ENCODE measurements around the gene E2F7. TPM values are rescaled to one million over a fixed set of nuclear protein-coding genes. Genes with fewer than 3 reads are reported as not detected.

Gene E2F7
- total RNA-seq, 4 donors from 2014 or later, result 1.2 to 17.3 (median 3.7) TPM

DNA sequence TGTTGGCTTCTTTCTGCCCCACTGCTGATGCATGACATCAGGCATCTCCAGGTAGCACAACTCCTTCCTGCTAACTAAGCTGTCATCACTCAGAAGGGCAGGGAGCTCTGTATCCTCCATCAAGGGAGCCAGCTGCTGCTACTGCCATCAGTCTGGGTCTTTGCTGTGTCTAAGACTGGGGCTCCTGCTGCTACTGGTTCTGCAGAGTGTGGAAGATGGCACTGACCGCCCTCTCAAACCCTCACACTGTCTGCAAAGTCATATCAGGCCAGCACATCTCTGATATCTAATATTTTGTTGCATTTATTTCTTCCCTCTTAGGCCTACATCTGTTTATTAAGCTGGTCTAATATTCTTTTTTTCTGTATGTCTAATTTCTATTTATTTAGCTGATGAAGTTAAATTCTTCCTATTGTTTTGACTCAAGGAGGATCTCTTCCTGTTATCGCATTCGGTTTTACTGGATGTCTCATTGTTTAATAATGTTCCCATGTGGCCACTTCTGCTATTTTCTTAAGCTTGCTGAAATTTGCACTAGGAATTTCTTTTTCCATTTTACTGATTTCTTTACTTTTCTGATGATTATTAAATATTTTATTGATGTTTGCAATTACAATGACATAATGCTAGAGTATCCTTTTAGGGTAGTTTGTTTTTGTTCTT lies 7.6 kb upstream of the E2F7 start:
- no peak for DNase-seq
- no peaks in the 10 kb centered on the region for H3K4me1 ChIP-seq
- TF ChIP-seq, protein P1, sequence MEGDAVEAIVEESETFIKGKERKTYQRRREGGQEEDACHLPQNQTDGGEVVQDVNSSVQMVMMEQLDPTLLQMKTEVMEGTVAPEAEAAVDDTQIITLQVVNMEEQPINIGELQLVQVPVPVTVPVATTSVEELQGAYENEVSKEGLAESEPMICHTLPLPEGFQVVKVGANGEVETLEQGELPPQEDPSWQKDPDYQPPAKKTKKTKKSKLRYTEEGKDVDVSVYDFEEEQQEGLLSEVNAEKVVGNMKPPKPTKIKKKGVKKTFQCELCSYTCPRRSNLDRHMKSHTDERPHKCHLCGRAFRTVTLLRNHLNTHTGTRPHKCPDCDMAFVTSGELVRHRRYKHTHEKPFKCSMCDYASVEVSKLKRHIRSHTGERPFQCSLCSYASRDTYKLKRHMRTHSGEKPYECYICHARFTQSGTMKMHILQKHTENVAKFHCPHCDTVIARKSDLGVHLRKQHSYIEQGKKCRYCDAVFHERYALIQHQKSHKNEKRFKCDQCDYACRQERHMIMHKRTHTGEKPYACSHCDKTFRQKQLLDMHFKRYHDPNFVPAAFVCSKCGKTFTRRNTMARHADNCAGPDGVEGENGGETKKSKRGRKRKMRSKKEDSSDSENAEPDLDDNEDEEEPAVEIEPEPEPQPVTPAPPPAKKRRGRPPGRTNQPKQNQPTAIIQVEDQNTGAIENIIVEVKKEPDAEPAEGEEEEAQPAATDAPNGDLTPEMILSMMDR (IDR thresholded peaks at IDR 0.05), result no peak
- TF ChIP-seq POLR2A (IDR thresholded peaks at IDR 0.05), result no peak
- no peaks in the 10 kb centered on the region for H3K9me3 ChIP-seq
- no peaks in the 10 kb centered on the region for H3K36me3 ChIP-seq
- no peak overlapping the region for H3K27ac ChIP-seq
- H3K4me3 ChIP-seq, result no peak overlapping the region
- no peaks in the 10 kb centered on the region for H3K27me3 ChIP-seq

DNA sequence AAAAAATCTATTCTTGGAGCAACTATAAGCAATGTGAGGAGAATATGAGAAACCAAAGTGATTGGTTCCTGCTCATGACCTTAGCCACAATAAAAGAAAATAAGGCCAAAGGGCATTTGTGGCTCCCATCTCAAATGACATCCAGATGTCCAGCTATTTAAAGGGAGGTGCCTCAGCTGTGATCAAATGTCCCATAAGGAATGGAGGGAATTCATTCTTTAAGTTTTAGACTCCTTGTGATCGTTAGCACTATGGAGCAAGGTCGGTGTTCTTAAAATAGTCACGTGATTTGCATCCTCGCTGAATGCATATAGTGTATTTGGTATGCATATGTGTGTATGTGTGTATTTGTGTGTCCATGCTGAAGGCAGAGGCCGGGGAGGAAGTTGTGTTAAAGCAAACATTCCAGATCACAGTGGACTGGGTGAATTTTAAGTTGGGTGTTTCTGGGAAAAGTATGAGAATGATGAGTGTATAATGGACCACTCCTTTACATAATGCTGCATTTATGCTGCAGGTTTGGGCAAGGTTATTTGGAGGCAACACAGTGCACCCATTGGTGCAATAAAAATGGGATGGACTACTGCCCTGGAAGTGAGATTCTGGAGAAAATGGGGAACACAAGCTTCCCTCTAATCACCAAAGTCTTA lies 5.6 kb upstream of the E2F7 start:
- H3K36me3 ChIP-seq, result no peaks in the 10 kb centered on the region
- H3K4me3 ChIP-seq, result no peak overlapping the region
- no peaks in the 10 kb centered on the region for H3K9me3 ChIP-seq
- H3K27me3 ChIP-seq, result no peaks in the 10 kb centered on the region
- no peaks in the 10 kb centered on the region for H3K4me1 ChIP-seq
- TF ChIP-seq, protein P1 (IDR thresholded peaks at IDR 0.05), result no peak
- TF ChIP-seq POLR2A (IDR thresholded peaks at IDR 0.05), result no peak
- H3K27ac ChIP-seq, result no peak overlapping the region
- DNase-seq, result no peak

DNA sequence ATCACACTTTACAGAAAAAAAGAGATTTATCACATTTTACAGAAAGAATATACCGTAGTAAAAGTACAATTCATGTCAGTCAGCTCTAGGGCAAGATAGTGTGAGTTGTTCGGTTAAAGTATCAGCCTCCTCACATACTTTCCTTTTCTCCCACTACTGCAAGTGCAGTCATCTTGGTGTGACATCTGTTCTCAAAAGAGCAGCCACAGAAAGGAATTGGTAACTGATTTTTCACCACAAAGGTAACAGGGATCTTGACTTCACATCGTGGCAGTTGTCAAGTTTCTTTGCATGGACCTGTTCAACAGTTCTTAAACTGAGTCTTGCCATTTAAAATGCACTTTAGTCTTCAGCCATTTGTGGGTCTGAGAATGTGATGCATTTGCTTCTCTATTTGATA lies 5.0 kb upstream of the E2F7 start:
- Histone ChIP-seq H3K36me3 (no peaks in the 10 kb centered on the region), H3K27me3 (no peaks in the 10 kb centered on the region), H3K4me1 (no peaks in the 10 kb centered on the region), H3K4me3 (no peak overlapping the region), H3K9me3 (no peaks in the 10 kb centered on the region), H3K27ac (no peak overlapping the region)
- no peak for DNase-seq
- TF ChIP-seq, protein P1 (IDR thresholded peaks at IDR 0.05), result no peak
- TF ChIP-seq POLR2A (IDR thresholded peaks at IDR 0.05), result no peak

DNA sequence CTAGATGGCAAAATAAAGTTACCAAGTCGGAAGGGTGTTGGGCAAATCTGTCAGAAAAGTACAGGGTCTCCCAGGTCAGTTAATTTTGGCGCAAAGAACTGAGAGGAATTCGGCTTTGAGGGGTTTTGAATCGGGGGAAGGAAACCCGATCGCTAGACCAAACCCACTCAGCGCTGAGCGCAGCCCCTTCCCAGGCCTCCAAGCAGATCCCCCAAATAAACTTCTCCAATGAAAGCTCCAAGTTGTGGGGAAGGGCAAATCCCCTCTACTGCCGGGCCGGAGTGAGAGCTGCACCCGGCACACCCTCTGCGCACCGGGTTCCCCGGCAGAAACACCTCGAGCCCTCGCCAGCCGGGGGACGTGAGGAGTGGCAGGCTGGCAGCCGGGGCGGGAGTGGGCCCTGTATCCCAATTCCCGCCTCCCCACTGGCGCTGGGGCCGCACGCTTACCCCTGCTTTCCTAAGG lies 441 bp downstream of the E2F7 start:
- DNase-seq, result no peak
- TF ChIP-seq, protein P1 (IDR thresholded peaks at IDR 0.05), result no peak
- no peak for TF ChIP-seq POLR2A (IDR thresholded peaks at IDR 0.05)
- H3K9me3 ChIP-seq, result no peaks in the 10 kb centered on the region

DNA sequence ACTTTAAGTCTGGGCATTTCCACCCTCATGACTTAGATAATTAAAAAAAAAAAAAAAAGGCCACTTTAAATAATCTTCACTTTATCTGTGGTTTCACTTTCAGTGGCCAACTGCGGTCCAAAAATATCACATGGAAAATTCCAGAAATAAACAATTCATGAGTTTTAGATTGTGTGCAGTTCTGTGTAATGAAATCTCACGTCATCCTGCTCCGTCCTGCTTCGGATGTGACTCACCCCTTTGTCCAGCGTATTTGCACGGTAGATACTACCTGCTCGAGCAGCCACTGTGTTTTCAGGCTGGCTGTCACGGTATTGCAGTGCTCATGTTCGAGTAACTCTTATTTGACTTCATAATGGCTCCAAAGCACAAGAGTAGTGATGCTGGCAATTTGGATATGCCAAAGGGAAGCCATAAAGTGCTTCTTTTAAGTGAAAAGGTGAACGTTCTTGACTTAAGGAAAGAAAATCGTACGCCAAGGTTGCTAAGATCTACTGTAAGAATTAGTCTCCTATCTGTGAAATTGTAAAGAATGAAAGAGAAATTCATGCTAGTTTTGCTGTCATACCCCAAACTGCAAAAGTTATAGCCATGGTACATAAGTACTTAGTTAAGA lies 2.4 kb downstream of the E2F7 start:
- TF ChIP-seq, protein P1 (IDR thresholded peaks at IDR 0.05), result no peak
- TF ChIP-seq POLR2A (IDR thresholded peaks at IDR 0.05), result no peak
- Histone ChIP-seq H3K27ac (no peak overlapping the region), H3K4me3 (peak overlapping the region in 1 of 4 donors; percentile 33), H3K36me3 (no peaks in the 10 kb centered on the region), H3K27me3 (no peaks in the 10 kb centered on the region), H3K9me3 (no peaks in the 10 kb centered on the region), H3K4me1 (peaks cover 0 to 12% (median 0%) of the 10 kb centered on the region in 4 donors)
- DNase-seq, result peak in 1 of 3 donors; percentile 46

More for the DNA sequence above, 441 bp downstream of the E2F7 start:
- peak overlapping the region in 1 of 4 donors; percentile 44 for H3K27ac ChIP-seq
- peaks cover 0 to 12% (median 0%) of the 10 kb centered on the region in 4 donors for H3K4me1 ChIP-seq
- H3K27me3 ChIP-seq, result no peaks in the 10 kb centered on the region
- H3K4me3 ChIP-seq, result peak overlapping the region; percentile 65 to 76 (median 72)
- H3K36me3 ChIP-seq, result no peaks in the 10 kb centered on the region
